ENCODE results near the gene SETX.

DNA sequence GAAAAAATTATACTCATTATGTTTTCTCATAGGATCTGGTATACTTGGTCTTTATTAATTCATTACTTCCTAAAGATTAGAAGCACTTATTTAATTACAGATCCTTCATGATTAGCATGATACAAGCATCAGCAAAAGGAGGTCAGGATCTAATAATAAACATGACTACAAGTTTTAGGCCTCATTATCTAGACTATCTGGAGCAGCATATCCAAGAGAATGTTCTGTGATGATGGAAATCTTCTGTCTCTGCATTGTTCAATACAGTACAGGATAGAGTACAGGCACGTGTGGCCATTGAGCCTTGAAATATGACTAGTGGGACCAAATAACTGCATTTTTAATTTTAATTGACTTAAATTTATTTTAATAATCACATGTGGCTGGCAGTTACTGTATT lies 21.2 kb downstream of the SETX start:
- TF ChIP-seq GATA2 (IDR thresholded peaks at IDR 0.05; ENCODE audit: low read depth, low read length) (no peak), GATA3 (IDR thresholded peaks at IDR 0.05; ENCODE audit: low read depth, low read length) (no peak)
